VCaP (cell line): ENCODE results near the gene CLEC4A.
"Not testable (repeated sequence)": the region's sequence is repeated elsewhere in the genome, so short reads cannot be mapped to it uniquely, and the experiment has no call there.

Source experiments
- H3K27ac ChIP-seq: fragments of 450-650 bp; 2 replicates; pipeline ENCODE4 v1.5.1; 2017
- TF ChIP-seq, protein P1 (sequence below): fragments of 450-650 bp; conservative IDR thresholded peaks from 2 replicates; pipeline ENCODE4 v1.5.1; 2017; ENCODE audit warnings: mild to moderate bottlenecking, moderate library complexity

CLEC4A gene

DNA sequence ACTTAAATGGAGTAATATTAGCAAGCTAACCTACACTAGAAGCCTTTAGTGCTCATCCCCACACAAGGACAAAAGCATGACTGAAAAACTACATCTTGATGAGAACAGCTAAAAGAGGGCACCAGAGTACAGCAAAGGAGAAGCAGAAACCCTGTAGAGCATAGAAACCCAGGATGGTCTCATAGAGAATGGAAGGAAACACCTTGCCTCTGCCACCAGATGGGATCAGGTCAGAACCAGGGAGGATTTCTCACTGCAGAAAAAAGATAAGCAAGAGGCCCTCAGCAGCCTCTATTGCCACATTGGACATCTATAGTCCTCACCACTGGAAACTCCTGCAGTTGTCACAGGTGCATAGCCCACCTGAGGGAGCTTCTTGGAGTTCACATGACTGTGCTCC lies 19.8 kb downstream of the CLEC4A start:
- H3K27ac ChIP-seq, result no peak overlapping the region
- TF ChIP-seq, protein P1, sequence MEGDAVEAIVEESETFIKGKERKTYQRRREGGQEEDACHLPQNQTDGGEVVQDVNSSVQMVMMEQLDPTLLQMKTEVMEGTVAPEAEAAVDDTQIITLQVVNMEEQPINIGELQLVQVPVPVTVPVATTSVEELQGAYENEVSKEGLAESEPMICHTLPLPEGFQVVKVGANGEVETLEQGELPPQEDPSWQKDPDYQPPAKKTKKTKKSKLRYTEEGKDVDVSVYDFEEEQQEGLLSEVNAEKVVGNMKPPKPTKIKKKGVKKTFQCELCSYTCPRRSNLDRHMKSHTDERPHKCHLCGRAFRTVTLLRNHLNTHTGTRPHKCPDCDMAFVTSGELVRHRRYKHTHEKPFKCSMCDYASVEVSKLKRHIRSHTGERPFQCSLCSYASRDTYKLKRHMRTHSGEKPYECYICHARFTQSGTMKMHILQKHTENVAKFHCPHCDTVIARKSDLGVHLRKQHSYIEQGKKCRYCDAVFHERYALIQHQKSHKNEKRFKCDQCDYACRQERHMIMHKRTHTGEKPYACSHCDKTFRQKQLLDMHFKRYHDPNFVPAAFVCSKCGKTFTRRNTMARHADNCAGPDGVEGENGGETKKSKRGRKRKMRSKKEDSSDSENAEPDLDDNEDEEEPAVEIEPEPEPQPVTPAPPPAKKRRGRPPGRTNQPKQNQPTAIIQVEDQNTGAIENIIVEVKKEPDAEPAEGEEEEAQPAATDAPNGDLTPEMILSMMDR, result no peak

DNA sequence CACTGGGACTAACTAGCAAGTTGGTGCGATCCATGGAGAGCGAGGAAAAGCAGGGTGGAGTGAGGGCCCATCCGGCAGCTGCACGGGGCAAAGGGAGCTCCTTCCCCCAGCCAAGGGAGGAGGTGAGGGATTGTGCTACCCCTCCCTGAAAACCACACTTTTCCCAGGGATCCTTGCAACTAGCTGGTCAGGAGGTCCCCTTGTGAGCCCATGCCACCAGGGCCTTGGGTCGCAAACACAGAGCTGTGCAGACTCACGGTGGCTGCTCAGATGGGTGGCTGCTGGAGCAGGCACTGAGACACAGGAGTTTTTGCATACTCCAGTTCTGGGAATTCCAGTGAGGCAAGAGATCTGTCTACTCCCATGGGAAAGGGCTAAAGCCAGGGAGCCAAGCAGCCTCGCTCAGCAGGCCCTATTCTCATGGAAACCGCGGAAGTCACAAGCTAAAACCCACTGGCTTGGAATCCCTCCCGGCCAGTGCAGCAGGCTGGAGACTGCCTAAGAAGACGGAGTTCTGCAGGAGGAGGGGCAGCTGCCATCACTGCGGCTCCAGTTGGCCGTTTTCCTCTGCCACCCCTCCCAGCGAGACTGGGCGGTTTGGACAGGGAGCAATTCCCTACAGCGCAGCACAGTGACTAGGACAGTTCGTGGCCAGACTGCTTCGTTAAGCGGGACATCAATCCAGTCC lies 22.5 kb downstream of the CLEC4A start:
- TF ChIP-seq, protein P1, result no peak
- no peak overlapping the region for H3K27ac ChIP-seq

DNA sequence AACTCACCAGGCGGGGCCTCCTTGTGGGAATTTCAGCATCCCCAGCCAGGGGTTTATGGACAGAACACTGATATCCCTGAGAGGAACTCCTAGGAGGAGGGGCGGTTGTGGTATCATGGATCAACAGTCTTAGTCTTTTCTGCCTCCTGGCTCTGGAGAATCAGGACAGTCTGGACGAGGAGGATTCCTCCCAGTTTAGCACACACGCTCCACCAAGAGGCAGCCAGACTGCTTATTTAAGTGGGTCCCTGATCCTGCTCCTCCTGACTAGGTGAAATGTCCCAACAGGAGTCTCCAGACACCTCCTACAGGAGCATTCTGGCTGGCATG lies 23.0 kb downstream of the CLEC4A start:
- TF ChIP-seq, protein P1, result no peak
- H3K27ac ChIP-seq, result no peak overlapping the region

DNA sequence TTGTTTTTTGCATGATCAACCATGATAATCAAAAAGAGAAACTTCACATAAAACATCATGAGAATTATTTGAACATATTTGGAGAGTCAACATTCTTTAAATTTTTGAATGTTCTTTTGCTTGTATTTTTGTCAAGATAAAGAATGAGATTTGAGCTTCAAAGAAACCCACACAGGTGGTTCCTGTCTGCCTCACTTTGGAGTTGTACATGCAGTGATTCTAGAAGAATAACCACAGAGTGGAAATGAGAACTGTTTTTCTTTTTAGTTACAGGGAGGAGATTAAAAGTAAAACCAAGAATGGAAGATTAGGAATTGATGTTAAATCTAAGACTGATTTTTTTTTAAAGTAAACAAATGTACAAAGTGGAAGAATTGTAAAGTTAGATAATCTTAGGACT lies 31.1 kb downstream of the CLEC4A start:
- no peak overlapping the region for H3K27ac ChIP-seq
- TF ChIP-seq, protein P1, result no peak

DNA sequence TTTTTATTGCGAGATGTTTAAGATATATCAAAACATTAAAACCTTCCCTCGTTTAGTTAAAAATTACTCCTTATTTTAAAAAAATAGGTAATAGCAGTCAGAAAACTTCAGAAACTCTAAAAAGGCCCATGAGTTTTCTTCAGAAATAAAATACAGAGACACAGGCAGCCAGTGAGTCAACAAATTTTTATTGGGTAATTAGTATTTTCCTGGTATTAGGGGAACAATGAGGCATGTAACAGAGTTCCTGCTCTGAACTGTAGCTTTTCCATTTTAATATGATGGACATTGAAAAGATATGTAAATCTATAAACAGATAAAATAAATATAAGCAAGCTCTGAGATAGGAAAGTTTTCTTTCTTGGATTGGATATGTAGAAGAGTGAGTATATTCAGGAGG lies 33.0 kb downstream of the CLEC4A start:
- no peak overlapping the region for H3K27ac ChIP-seq
- TF ChIP-seq, protein P1, result no peak

DNA sequence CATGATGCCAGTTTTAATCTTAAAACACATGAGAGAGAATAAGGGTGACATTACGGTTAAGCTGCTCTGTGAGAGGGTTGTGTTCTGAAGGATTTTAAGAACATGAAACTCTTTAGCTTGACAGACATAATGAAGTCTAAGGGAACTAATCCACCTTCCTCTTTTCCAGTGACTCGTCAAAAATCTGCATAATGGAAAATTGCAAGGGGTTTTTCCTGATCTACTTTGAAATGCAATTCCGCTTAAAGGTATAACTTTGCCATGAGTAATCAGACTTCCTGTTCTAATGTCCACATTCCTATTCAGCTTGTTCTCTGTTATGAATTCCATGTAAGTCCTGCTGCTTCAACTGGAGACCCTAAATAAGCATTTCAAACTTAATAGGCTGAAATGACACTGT lies 33.4 kb downstream of the CLEC4A start, which contains the start of gene ZNF705A:
Gene ZNF705A (plus strand): TSS at position 171 of the 400 bp plus-strand sequence. CDS start 15,611 bp downstream, outside the sequence.
- H3K27ac ChIP-seq, result no peak within 1 kb of the TSS
- TF ChIP-seq, protein P1, result no peak

DNA sequence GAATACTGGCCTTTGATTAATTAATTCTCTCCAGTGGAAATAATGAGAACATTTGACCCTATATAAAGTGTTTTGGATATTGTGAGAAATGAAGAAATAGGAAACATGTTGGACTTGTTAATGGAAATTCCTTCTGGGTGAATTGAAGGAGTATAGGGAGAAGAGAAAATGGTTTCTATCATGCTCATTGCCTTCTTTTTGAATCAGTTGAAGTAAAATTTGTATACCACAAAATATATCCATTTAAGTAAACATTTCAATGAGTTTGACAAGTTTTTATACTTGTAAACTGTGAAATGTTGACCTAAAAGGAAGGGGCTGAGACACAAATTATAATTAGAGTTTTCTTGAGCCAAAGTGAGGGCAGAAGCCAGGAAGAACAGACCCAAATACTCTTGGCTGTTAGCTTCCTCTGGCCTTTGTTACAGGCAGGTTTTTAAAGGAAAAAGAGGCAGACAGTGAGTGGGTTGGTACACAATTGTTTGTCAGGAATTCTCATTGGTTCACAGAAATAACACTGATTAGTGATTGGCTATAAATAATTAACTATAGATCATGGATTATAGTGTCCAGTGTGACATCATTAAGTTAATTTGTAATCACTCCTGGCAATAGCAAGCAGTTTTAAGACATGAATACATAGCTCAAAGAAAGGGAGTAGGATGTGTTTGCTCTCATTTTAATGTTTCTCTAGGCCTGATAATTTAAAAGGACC lies 34.2 kb downstream of the CLEC4A start:
- H3K27ac ChIP-seq, result no peak overlapping the region
- TF ChIP-seq, protein P1, result no peak

DNA sequence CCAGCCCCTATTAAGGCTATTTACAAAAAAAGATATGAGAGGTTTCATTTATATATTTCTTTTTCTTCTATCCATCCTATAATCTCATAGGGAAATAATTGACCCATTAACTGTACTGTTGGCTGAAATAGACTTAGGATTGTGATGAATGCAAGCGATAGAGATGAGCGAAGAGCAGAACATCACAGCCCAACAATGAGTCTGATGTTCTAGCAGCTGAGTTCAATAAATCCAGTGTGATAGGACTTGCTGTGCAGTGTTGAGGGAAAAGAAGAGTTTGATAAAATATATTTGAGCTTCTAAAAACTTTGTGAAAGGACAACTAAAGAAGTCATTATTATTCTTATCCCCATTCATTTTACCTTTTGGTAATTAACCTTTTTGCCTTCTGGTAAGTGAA lies 49.5 kb downstream of the CLEC4A start:
- H3K27ac ChIP-seq, result not testable (repeated sequence)
